HG03108 (cell line): ENCODE data around the gene SH3D19.
"Not testable (repeated sequence)": the region's sequence is repeated elsewhere in the genome, so short reads cannot be mapped to it uniquely, and the experiment has no call there.

Experiments
- ATAC-seq: cut with Tn5 transposase; IDR thresholded peaks from one replicate; pipeline ENCODE4 v1.9.1; 2021; ENCODE audit warnings: moderate library complexity; ENCODE audit not compliant: unreplicated experiment

The SH3D19 gene

DNA sequence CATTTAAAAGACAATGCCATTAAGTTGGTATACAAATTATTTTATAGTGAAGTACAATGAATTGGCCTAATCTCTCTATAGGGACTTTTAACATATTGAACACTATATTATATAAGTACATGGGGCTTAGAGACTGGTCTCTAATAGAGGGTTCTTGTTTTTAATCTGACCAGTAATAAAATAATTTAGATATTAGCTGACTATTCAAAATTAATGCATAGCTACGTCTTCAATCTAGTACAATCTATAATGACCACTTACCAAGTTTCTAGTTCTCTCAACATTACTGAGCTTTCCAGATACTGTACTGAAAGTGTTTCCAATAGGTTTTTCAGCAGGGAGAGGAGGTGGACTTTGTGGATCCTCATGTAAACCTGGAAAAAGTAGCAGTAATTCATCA lies 166.4 kb downstream of the SH3D19 start:
- no peak for ATAC-seq

DNA sequence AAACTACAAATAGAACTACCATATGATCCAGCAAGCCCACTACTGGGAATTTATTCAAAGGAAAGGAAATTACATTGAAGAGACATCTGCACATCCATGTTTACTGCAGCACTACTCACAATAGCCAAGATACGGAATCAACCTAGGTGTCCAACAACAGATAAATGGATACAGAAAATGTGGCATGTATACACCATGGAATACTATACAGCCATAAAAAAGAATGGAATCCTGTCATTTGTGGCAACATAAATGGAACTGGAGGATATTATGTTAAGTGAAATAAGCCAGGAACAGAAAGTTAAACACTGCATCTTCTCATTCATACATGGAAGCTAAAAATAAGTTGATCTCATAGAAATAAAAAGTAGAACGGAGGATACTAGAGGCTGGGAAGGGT lies 167.9 kb downstream of the SH3D19 start:
- no peak for ATAC-seq

DNA sequence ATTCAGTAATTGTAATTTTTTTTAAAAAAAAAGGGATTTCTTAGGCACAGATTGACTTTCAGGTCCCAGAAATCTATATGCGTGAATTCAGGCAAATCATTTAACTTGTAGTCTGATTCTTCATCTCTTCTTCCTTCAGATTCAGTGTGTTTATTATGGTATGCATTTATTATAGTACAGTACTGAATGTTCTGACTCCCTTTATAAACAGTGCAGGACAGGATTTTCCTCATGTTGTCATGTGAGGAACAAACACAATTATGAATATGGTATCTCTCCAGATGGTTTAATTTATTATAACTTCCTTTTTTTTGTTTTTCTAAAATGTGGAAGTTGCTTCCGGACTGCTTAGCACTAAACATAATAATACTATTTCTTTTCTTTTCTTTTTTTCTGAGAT lies 171.8 kb downstream of the SH3D19 start:
- no peak for ATAC-seq

DNA sequence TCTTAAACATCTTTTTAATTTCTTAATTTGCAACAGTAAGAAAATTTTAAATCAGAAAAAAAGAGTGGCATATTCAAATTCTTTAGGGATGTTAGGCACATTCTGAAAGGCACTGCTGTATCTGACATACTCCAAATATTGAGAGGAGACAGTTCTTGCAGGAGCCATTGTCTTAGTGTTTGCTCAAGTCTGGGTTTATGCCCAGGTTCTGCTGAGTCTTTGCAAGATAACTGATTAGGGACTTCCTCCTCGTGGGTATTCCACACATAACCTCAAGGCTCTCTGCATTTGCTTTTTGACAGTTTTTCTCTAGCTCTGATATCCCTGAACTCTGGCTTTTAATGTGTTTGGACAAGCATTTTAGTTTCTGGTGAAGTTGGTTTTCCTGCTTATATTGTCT lies 173.4 kb downstream of the SH3D19 start:
- ATAC-seq: no peak

DNA sequence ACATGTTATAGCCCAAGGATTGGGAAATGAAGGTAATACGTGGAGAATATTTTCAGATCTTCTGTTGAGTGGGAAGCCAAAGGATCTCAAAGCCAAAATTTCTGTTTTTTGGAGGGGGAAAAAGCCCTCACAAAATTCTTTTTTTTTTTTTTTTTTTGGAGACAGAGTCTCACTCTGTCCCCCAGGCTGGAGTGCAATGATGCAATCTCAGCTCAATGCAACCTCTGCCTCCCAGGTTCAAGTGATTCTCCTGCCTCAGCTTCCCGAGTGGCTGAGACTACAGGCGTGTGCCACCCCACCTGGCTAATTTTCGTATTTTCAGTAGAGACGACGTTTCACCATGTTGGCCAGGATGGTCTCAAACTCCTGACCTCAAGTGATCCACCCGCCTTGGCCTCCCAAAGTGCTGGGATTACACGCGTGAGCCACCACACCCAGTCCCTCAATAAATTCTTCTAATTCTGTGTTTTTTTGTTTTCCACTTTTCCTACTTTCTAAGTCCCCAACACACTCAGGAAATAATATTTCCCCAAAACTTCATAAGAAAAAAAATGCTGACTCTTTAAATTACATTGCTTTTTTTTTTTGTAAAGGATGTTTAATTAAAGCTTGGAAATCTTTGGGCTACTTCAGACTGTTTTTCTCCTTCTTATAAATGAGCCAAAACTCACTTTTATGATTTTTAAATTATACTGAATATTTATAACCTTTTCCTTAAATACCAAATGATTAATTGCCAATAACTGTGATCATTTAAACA lies 174.4 kb downstream of the SH3D19 start:
- ATAC-seq: no peak

DNA sequence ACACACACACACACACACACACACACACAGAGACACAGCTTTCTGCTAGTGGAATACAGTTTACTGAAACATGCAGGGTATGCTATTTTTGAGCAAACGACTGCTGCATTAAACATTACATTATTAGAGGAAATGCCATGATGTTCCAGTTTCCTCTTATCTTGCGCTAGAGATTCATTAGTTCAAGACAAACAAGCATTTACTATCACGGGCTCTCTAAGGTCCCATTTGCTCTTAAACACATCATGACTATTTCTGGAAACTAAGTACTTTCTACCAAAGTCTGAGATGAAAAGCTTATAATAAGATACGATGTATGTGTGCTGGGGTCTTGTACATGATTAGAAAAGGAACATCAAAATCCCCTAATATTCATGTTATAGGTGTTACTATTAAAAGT lies 177.1 kb downstream of the SH3D19 start:
- no peak for ATAC-seq

DNA sequence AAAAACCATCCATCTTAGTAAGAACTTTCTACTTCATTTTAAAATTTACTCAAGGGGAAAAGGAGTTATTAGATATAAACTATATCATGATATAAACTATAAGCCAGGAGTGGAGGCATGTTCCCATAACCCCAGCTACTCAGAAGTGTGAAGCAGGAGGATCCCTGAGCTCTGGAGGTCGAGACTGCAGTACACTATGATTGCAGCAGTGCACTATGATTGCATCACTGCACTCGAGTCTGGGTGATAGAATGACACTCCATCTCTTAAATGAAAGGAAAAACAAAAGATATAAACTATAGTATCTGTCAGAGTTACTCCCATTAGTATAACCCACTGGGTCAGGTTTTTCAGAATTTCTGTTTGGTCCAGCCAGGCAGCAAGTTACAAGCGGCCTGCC lies 178.4 kb downstream of the SH3D19 start:
- no peak for ATAC-seq

DNA sequence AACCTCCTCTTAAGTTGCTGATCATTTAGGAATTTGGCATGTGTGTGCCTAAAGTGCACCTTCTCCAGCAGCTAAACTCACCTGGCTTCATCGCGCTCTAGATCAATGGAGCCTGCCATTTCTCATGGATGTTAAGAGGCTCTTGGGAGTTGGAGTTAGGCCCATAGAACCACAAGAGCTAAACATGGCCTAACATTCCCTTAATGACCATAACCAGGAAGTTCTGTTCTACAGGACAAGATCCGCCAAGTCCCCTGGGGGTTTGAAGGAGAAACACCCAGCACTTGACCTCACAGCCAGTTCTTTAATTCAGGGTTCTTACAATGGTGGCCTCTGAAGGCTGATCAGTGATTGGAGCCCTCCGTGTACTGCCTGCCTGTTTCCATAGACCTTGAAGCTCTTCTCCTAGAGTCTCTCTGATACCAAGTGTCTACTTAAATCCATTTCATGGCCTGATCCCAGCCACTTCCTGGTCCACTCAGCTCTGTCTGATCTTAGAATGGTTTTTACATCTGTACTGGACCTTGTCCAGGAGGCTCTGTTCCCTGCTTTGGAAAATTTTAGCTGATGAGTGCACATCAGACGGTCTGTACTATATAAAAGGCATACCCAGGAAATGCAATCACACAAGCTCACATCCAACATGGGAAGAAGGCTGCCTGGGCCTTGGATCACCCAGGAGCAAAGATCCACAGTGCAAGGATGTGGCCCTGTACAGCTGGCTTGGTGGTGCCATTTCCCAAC lies 180.9 kb downstream of the SH3D19 start:
- ATAC-seq: no peak

DNA sequence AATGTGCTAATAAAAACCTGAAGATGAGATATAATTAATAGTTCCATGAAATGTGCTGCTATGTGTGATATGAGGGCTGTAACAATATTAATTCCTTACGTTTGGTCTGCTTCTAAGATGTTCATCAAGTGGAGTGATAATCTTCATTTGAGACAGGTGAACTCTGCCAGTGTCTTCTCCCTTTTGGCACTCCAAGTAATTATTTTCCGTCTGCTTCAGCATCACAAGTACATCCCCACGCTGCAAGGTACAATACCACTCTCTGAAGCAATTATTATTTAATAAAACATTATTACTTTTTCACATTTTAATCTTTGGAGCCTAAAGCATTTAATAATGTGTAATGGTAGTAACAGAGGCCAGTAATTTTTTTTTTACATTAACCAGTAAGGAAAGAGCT lies 181.6 kb downstream of the SH3D19 start:
- no peak for ATAC-seq

DNA sequence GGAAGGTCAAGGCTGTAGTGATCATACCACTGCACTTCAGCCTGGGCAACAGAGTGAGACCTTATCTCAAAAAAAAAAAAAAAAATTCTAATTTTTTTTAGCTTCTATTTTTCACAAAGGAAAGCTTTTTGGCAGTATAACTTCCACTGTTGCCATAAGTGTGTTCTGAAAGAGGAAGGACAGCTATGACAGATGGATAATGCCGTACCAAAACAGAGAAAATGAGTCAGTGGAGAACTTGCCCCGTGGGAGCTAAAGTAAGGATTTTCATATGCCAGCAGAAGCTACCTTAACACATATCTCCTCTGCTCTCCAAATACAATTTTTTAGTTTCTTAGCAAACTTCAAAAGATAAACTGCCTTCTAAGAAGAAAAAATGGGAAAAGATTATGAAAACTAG lies 182.2 kb downstream of the SH3D19 start:
- ATAC-seq: no peak

DNA sequence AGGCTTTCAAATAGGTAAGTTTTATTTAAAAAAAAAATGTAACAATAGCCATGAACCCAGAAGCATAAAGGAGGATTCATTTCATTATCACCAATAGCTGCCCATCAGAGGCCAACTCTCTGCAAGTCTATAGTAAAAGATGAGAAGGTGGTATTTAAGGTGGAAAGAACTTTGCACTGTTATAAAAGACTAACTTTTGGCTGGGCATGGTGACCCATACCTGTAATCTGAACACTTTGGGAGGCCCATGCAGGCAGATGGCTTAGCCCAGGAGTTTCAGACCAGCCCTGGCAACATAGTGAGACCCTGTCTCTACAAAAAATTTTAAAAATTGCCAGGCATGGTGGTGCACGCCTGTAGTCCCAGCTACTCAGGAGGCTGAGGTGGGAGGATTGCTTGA lies 182.6 kb downstream of the SH3D19 start:
- ATAC-seq: no peak

DNA sequence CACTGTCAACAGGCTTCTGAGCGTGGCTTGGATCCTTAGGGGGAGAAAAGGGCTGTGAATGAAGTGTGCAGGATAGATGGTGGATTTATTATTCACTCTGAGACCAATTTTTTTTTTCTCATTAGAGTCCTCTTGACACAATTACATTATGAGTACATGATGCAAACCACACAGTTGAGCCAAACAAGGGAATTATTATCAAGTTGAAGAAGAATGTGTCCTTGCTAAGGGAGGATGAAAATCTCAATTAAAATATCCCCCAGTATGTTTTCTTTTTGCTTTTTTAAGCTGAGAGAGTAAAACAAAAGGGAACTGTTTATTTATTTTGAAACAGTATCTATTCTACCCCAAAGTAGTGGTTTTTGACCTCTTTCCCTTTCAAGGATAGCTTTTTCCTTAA lies 185.6 kb downstream of the SH3D19 start:
- ATAC-seq: no peak

DNA sequence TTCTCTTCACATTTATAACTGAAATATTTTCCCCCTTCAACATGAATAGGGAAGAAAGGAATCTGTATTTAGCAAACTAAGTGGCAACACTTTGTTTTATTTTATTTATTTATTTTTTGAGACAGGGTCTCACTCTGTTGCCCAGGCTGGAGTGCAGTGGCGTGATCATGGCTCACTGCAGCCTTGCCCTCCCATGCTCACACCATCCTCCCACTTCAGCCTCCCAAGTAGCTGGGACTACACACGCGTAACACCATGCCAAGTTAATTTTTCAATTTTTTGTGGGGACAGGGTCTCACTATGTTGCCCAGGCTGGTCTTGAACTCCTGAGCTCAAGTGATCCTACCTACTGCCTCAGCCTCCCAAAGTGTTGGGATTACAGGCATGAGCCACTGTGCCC lies 189.4 kb downstream of the SH3D19 start:
- ATAC-seq: not testable (repeated sequence)

DNA sequence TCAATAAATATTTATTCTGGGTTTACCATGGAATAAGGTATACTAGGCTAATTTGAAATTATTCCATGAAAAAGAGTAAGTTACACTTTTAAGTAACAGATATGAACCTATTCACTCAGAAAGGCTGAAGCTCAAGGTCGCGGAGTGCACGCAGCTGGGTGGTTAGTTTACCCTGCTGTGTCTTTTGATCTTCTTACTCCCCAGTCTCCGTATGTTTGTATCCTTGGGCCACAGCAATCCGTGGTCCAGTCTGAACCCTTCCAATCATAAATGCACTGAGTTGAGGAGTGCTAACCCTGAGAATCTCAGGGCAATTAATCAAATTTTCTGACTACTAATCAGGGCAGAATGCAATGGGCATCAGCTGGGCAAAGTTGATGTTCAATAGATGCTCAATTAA lies 192.1 kb downstream of the SH3D19 start:
- ATAC-seq: no peak

DNA sequence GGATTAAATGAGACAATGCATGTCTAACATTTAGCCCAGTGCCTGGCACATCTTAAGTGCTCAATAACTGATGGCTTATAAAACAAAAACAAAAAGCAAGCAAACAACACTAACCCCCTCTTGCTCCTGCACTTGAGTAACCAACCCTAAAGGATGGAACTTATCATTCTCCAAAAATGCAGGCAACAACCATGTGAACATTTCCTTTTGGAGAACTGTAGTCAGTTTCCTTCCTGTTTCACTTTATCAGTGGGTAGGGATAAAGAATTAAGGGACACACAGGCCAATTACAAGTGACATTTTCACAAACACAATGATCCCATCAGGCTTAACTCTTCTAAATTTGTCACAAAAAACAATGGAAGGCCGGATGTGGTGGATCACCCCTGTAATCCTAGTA lies 195.6 kb downstream of the SH3D19 start:
- ATAC-seq: no peak

DNA sequence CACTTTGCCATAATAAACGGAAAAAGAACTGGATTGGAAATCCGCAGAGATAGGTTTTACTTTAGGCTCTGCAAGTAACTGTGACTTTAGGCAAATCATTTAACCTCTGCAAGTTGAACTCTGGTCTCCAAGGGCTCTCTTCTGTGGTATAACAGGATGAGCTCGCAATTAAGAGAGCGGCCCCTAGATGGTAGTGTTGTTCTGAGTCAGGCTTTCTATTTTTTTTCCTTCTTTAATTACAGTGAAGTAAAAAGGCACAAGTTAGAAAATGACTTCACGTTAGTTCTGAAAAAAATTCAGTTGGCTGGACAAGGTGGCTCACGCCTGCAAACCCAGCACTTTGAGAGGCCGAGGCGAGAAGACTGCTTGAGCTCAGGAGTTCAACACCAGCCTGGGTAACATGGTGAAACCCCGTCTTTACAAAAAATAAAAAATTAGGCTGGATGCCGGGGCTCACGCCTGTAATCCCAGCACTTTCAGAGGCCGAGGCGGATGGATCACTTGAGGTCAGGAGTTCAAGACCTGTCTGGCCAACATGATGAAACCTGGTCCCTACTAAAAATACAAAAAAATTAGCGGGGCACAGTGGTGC lies 207.9 kb downstream of the SH3D19 start:
- peak; percentile 92 for ATAC-seq

DNA sequence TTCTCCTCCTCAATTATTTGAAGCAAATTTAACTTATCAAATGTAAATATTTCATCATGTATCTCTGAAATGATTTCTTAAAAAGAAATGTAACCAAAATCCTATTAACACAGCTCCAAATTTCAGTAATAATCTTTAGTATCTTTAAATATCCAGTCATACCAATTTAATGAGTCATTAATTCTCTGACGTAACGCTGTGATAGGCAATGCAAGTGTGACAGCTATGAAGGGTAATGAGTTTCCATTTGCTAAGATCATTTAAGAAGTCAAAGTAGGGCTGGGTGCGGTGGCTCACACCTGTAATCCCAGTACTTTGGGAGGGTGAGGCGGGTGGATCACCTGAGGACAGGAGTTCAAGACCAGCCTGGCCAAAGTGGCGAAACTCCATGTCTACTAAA lies 210.4 kb downstream of the SH3D19 start:
- no peak for ATAC-seq

DNA sequence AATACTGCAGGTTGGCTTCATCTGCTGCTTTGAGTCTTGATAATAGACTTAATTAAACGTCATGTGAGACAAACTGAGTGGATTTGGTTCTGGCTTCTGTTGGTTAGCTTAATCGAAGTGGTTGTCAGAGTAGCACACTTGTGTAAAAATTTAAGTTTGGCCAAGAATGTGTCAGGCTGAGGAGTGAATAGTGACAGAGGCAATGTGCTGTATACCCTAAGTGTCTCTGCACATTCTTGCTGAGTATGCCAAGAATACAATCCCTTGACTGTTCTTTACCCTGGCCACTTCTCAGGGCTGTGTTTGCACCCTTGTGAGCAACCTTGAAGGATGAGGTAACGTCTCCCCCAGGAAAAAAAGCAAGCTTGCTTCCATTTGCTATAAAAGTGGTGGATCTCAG lies 211.1 kb downstream of the SH3D19 start:
- no peak for ATAC-seq

DNA sequence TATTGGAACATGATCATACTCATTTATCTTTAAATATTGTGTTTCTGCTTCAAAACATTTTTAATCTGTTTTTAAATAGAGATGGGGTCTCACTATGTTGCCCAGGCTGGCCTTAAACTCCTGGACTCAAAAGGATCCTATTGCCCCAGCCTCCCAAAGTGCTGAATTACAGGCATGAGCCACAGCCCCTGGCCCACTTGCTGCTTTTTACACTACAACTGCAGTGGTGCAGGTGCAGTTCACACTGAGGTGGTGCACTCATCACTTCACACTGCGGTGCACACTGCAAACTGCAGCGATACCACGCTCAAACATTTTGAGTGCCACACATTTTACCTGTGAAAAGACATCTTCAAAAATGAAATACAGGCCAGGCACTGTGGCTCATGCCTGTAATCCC lies 215.2 kb downstream of the SH3D19 start:
- no peak for ATAC-seq

DNA sequence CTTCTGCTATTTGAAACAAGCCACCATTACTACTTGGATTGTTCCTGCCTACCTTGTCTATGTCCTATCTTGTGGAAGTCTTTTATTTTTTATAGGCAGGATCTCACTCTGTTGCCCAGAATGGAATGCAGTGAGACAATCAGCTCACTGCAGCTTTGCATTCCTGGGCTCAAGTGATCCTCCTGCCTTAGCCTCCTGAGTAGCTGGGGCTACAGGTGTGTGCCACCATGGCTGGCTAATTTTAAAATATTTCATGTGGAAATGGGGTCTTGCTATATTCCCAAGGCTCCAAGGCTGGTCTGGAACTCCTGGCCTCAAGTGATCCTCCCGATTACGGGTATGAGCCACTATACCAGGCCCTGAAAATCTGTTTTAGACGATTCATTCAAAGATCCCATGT lies 218.3 kb downstream of the SH3D19 start:
- ATAC-seq: no peak

DNA sequence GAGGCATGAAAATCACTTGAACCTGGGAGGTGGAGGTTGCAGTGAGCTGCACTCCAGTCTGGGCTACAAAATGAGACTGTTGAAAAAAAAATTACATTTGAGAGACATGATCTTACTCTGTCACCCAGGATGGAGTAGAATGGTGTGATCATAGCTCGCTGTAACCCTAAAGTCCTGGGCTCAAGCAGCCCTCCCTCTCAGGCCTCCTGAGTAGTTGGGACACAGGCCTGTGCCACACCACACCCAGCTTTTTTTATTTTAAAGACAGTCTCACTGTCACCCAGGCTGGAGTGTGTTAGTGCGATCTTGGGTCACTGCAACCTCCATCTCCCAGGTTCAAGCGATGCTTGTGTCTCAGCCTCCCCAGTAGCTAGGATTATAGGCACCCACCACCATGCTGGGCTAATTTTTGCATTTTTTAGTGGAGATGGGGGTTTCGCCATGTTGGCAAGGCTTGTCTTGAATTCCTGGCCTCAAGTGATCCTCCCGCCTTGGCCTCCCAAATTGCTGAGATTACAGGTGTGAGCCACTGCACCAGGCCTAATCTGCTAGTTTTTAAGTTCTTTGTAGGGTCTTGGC lies 219.9 kb downstream of the SH3D19 start:
- ATAC-seq: no peak

DNA sequence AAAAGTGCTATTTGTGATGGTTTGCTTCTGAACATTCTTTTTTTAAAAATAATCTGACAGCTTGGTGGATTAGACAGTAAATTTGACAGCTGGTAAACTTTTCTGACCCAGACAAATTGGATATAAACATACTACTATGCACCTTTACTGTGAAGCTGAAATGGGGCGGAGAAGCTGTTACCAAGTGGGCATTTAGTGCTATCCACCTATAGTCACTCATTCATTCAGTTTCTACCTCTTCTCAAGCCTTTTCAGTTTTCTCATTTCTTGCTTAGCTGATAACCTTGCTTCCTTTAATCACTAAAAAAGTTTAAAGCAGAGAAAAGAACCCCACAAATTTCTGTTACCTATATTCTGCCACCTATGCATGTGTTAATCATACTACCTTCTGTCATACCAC lies 220.8 kb downstream of the SH3D19 start:
- no peak for ATAC-seq
